ENCODE data around the gene PDE6C.

Gene PDE6C

DNA sequence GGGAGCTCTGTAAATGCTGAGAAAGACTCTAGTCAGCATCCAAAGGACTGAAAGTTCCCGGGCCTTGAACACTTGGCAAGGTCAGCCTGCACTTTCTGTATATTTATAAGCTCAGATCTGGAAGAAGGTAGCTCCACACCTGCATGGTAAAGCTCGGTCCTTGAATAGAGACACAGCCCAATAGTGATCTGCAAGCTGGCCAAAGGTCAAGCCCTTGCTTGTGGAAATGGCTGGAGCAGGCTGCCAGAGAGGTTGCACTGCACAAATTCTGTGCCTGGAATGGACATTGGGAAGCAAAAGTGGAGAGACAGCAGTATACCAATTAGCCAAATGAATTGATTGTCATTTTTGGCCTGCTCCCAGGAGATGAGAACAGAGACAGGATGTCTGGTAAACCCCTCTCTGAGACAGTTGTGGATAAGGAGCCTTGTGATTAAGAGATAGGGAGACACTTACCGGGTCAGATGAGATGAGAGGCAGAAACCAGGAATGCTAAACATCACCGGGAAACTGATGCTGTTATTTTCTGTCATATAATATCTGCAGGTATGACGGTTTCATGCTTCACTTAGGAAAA, 98.1 kb downstream of the PDE6C start:
- no peak for DNase-seq

- no peak for DNase-seq
These were observed 99.6 kb downstream of the PDE6C start for GRCh38 chr10:93711891-93712290.

GRCh38 chr10:93712593-93712992, 100.3 kb downstream of the PDE6C start:
- no peak for DNase-seq

GRCh38 chr10:93715345-93715744, 103.0 kb downstream of the PDE6C start:
- DNase-seq: no peak
